ENCODE data around the gene PPP1R7.
"Not testable (repeated sequence)": the region's sequence is repeated elsewhere in the genome, so short reads cannot be mapped to it uniquely, and the experiment has no call there.

The PPP1R7 gene, protein sequence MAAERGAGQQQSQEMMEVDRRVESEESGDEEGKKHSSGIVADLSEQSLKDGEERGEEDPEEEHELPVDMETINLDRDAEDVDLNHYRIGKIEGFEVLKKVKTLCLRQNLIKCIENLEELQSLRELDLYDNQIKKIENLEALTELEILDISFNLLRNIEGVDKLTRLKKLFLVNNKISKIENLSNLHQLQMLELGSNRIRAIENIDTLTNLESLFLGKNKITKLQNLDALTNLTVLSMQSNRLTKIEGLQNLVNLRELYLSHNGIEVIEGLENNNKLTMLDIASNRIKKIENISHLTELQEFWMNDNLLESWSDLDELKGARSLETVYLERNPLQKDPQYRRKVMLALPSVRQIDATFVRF

GRCh38 chr2:241149925-241150659 lies at the start of gene PPP1R7:
Gene PPP1R7 (plus strand): TSS chr2:241150467. CDS start chr2:241150496, 29 bp downstream.
- DNase-seq, result peak; percentile 96

DNA sequence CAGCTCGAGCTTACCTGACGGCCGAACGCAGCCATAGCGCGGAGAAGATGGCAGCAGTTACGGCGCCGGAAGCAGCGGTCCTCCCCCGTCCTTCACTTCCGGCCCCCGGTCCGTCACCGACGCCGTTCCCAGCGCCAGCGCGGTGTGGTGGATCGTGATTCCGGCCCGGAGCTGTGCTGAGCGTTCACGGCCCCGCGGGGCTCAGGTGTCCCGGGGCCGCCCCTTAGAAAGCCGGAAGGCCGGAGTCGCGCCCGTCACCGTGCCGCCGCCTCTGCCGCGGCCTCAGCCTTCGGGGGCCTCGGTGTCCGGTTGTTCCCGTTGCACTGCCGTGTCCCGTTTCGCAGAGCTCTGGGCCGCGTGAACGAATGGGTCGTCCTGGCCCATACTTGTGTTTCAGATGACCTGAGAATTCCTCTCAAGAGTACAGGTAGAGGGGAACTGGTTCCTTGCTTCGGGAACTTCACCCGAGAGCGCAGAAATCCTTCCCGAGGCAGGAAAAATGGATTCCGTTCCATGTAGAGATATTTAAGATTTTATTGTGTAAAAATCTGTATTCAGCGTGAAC lies 47.9 kb upstream of the PPP1R7 start, which contains the start of gene MTERF4:
Gene MTERF4, minus strand, starts transcription at position 49 of the 565 bp plus-strand sequence. Its CDS starts 14 bp downstream, at position 35.
- peak; percentile 91 for DNase-seq

DNA sequence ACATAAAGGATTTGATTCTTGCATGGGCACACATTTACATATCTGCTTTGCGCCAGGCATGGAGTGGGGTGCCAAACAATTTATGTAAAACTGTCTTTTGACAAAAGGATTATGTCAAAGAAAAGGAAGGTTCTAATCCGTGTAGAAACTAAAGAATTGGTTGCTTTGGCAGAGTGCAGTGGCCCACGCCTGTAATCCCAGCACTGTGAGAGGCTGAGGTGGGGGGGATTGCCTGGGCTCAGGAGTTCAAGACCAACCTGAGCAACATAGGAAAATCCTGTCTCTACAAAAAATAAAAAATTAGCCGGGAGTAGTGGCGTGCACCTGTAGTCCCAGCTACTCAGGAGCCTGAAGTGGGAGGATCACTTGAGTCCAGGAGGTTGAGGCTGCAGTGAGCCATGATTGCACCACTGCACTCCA lies 47.1 kb upstream of the PPP1R7 start:
- no peak for DNase-seq

GRCh38 chr2:241104611-241105010 lies 45.7 kb upstream of the PPP1R7 start:
- not testable (repeated sequence) for DNase-seq

DNA sequence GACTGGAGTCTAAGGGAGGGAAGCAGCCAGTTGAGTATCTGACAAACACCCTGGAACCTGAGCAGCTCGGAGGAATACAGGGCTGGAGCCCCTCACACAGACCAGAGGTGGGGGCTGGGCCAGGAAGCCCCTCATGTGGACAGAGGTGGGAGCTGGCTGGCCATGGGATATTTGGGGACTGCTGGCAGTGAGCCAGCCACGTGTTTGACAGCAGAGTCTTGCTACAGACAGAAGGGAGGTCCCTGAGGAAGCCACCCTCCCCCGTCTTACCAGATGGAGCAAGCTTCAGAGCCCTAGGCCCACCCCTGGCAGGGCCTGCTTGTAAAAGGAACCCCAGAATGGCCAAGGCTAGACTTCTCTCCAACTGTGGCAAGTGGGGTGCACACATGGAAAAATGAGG lies 44.6 kb upstream of the PPP1R7 start:
- DNase-seq, result no peak

DNA sequence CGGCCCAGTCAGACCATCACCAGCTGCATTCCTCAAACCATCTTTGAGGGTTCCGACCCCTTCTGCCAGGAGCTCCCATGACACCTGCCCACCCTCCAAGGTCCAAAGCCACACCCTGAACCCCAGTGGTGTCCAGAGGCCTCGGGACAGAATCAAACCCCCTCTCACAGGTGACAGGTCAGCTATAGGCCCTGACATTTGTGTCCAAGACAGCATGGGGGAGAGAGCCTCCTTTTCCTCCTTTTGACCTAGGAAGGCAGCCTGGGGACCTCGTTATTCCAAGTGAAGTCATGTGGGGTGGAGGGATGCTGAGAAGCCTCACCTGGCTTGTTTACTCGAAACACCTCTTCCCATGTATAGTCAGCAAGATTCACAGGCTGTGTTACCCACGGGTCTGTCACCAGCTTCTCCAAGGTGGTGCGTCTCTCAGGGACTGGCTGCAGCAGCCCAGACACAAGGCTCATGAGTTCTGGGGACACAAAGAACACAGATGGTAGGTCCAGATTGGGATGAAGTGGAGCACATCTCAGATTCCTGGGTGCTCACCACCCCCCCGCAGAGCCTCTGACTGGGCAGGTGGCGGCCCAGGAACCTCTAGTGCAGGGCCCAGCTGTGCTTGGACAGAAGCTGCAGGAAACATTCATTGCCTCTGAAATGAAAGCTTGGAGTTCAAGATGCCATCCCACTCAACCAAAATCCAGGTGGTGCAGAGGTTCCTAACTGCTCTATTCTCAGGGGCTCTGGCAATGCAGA lies 43.1 kb upstream of the PPP1R7 start:
- DNase-seq, result no peak

DNA sequence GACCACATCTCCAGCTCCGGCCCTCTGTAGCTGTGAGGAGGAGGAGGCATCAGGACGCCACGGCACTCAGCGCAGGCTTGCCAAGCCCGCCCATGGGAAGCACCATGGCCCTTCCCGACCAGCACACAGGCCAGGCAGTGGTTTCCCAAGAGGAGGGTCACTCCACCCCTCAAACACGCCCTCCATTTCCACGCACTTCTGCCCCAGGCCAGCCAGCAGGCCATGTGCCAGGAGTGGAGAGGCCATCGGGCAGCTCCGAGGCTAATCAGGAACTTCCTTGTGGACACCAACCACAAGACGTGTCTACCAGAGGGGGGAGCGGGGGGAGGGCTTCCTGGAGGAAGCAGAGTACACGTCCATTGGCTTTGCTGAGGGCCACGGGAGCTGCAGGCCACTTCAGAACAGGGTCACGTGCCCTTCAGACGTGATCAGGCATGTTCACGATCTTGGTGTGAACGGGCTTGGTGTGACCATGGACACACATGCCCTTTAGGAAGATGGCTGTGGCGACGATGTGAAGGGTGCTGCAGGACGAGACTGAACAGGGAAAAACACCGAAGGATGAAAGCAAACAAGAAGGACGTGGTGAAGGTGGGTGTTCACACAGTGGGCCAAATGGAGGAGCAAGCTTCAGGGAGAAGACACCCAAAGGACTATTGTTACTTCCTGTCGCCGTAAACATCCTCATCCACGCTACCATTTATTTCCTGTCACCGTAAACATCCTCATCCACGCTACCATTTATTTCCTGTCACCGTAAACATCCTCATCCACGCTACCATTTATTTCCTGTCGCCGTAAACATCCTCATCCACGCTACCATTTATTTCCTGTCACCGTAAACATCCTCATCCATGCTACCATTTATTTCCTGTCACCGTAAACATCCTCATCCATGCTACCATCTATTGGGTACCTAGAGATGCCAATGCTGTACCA lies 41.7 kb upstream of the PPP1R7 start:
- no peak for DNase-seq

DNA sequence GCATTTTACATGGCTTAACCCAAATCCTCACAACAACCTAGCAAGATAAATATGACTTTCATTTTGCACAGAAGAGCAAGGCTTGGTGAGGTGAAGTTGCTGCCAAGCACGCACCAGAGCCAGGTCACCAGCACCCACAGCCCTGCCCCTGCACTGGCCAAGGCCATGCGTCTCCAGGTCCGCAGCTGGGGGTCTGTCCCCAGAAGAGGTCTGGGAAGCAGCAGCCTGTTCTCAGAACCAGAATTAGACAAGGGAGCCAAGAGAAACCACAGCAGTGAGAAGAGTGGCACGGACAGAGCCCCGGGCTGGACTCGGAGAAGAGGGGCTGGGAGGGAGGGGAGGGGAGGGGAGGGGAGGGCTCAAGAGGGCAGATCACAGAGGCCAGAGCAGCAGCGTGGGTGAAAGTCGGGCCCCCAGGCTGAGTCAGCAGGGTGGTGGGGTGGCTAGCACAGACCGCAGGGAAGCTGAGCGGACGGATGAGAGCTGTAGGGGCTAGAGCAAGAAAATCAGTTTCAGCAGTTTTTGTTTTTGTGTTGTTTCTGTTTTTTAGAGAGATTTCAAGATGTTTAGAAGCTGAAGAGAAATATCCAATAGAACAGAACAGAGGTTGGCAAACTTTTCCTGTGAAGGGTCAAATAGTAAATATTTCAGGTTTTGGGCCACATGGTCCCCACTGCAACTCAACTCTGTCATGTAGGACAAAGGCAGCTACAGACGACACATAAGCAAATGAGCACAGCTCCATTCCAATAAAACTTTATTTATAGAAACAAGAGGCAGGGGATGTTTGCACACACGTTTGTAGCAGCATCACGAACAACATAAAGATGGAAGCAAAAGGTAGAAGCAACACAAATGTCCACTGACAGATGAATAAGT lies 40.8 kb upstream of the PPP1R7 start:
- DNase-seq, result no peak

- no peak for DNase-seq
Measured at GRCh38 chr2:241110089-241110606, 40.1 kb upstream of the PPP1R7 start.

- DNase-seq, result no peak
Measured at GRCh38 chr2:241110607-241111439, 39.4 kb upstream of the PPP1R7 start.

DNA sequence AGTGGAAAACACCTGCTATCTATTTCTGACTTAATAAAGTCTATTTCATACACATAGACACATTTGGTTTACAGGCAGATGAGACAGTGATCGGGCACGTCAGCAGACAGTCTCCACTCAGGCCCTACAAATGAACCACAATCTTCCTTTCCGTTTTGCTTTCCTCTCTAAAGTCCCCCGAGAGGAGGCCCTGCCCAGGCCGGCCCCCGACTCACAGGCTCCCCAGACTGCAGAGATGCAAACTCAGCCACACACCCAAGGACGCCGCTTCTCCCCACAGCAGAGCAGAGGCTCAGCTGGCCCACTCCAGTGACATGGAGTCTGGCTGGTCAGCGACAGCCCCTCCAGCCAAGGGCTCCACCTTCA lies 38.8 kb upstream of the PPP1R7 start:
- DNase-seq, result no peak

DNA sequence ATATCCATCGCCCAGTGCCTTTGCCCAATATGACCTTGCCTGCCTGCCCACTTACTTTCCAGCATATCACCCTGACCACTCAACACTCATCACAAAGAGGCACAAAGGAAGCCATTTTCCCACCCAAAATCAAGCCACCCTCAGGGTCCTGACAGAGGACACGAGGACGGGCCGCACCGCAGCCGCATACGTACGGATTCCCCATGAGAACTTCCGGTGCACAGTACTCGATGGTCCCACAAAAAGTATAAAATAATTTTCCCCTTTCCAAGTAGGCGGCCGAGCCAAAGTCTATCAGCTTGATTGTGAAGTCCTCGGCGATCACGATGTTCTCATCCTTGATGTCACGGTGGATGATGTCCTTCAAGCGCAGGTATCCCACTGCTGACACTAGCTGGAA lies 38.2 kb upstream of the PPP1R7 start:
- no peak for DNase-seq

GRCh38 chr2:241112592-241112991 lies 37.7 kb upstream of the PPP1R7 start:
- no peak for DNase-seq

DNA sequence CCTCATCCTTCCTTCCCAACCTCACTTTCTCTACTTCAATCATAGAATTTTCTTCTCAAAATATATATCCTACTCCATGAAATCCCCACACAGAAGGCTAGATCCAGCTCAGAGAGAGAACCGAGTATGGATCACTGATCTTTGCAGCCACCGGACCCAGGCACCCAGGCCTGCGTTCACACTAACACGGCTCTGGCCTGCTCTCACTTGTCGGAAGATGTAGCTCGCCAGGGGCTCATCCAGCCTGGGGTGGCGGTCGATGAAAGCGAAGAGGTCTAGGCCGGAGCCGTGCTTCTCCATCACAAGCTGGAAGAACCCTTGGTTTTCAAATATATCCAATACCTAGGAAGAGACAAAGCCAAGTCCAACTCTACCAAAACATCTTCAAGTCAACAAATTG lies 35.4 kb upstream of the PPP1R7 start:
- DNase-seq, result no peak

DNA sequence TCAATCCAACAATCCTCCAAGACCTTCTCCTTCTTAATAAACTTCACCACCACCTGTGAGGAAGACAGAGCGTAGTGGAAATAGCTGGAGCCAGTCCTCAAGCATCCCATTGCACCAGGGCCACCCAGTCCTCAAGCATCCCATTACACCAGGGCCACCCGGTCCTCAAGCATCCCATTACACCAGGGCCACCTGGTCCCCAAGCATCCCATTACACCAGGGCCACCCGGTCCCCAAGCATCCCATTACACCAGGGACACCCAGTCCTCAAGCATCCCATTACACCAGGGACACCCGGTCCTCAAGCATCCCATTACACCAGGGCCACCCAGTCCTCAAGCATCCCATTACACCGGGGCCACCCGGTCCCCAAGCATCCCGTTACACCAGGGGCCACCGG lies 34.9 kb upstream of the PPP1R7 start:
- no peak for DNase-seq

DNA sequence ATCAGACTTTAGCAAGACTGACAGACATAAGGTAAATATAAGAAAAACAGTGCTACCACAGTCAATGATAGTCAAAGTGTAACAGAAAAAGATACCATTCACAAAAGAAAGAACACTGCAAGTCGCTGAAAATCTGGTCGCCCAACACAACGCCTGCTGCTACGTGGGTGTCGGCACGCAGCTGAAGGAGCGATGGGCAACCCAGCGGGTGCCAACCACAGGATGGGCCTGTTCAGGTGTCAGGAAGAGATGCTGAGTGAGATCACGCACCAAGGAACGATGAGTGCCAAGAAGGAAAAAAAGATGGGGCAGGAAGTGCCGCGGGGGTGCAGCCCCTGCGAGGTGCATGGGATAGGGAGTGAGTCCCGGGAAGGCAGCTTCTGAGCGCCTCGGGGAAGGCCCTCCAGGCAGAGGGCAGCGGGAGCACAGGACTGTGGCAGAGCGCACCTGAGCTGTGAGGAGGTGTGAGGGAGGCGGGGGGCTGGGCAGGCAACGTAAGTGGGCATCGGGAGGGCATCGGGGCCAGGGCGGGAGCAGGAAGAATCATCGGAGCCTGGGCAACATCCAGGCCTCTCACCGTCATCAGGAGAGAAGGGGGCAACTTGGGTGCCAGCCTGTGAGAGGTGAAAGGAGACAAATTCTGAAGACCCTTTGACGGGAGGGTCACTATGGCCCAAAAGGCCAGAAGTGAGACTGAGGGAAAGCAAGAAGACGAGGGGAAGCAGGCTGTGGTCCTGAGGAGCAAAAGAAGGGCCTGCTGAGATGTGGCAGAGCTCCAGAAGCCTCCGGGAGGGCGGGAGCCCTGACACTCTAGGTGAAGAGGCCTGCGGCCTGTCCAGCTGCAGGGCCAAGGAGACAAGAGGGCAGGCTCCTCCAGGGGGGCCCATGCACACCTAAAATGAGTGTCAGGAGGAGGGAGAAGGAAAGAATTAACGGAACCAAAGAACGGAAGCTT lies 33.4 kb upstream of the PPP1R7 start:
- no peak for DNase-seq

DNA sequence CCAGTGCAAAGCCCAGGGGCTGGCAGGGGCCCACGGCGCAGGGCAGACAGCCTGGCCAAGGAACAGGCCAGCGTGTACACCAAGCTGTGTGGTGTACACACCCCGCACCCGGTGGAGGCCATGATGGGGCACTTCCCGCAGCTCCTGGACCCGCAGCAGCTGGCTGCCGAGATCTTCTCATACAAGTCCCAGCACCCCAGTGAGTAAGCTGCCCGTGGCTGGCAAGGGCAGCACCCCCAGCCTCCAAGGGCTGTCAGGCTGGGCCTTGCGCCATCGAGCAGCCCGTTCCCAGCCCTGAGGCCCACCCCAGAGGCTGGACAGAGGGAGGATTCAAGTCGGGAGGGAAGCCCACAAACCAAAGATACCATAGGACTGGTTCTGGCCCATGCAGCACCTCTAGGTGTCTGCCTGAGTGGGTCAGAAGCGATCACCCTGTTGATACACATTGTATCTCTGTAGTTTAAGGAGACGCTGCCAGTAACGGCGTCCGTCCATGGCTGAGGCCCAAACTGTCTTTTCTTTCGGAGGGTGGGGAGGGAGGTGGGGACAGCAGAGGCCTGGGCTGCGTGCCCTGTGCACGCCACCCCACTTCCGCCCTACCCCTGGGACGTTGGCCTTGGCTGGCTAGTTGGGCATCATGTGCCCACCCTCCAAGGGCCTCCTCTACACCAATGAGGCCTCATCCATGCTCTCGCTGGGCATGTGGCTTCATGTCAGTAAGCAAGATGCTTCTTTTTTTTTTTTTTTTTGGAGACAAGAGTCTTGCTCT lies 31.3 kb upstream of the PPP1R7 start:
- no peak for DNase-seq

- no peak for DNase-seq
Measured at GRCh38 chr2:241120440-241120839, 29.8 kb upstream of the PPP1R7 start.
